HG03139 (cell line): Measurements from ENCODE around the gene TWF2.

Source experiments
- ATAC-seq: cut with Tn5 transposase; IDR thresholded peaks from one replicate; pipeline ENCODE4 v1.9.1; 2021; ENCODE audit not compliant: unreplicated experiment

TWF2 gene

GRCh38 chr3:52259035-52259434 is 20.1 kb upstream of the TWF2 start:
- no peak for ATAC-seq

GRCh38 chr3:52257911-52258310 is 19.0 kb upstream of the TWF2 start:
- no peak for ATAC-seq

GRCh38 chr3:52256622-52257021 is 17.7 kb upstream of the TWF2 start:
- no peak for ATAC-seq

GRCh38 chr3:52256159-52256558 is 17.2 kb upstream of the TWF2 start:
- no peak for ATAC-seq

GRCh38 chr3:52254608-52255007 is 15.7 kb upstream of the TWF2 start:
- no peak for ATAC-seq

GRCh38 chr3:52253314-52254304 is 14.7 kb upstream of the TWF2 start:
- peak; percentile 90 for ATAC-seq

GRCh38 chr3:52250122-52250521 is 11.2 kb upstream of the TWF2 start:
- ATAC-seq = no peak

GRCh38 chr3:52249683-52250082 is 10.7 kb upstream of the TWF2 start:
- no peak for ATAC-seq

- ATAC-seq = no peak
Measured at GRCh38 chr3:52248816-52249547, 10.0 kb upstream of the TWF2 start.

GRCh38 chr3:52248165-52248541 is 9.2 kb upstream of the TWF2 start:
- no peak for ATAC-seq

- no peak for ATAC-seq
Measured at GRCh38 chr3:52247409-52248164, 8.6 kb upstream of the TWF2 start.

- ATAC-seq = no peak
Measured at GRCh38 chr3:52246728-52247408, 7.9 kb upstream of the TWF2 start.

- ATAC-seq = no peak
Measured at GRCh38 chr3:52246264-52246620, 7.3 kb upstream of the TWF2 start.

- no peak for ATAC-seq
Measured at GRCh38 chr3:52245322-52246263, 6.6 kb upstream of the TWF2 start, which contains the start of gene PPM1M. PPM1M (plus strand) TSS chr3:52245759; CDS start chr3:52245825, 66 bp downstream.

GRCh38 chr3:52243791-52244628 is 5.1 kb upstream of the TWF2 start:
- no peak for ATAC-seq

GRCh38 chr3:52242039-52242438 is 3.1 kb upstream of the TWF2 start:
- no peak for ATAC-seq

GRCh38 chr3:52240886-52241370 is 2.0 kb upstream of the TWF2 start:
- ATAC-seq = no peak

GRCh38 chr3:52240059-52240885 is 1.3 kb upstream of the TWF2 start:
- no peak for ATAC-seq
